GM21526 (cell line): ENCODE results near the gene MRPL23.

Experiments
- ATAC-seq: cut with Tn5 transposase; IDR thresholded peaks from one replicate; pipeline ENCODE4 v1.9.1; 2021; ENCODE audit warnings: moderate library complexity; ENCODE audit not compliant: unreplicated experiment, low FRiP score

The MRPL23 gene

GRCh38 chr11:1946812-1947484 lies at the start of gene MRPL23:
Gene MRPL23 (plus strand): TSS chr11:1947332. CDS start chr11:1947363, 31 bp downstream.
- ATAC-seq: no peak

GRCh38 chr11:1899090-1899489 lies 48.0 kb upstream of the MRPL23 start:
- ATAC-seq: no peak

- no peak for ATAC-seq
Measured at GRCh38 chr11:1899686-1900085, 47.4 kb upstream of the MRPL23 start.

- ATAC-seq: no peak
Measured at GRCh38 chr11:1906181-1906580, 41.0 kb upstream of the MRPL23 start.

- ATAC-seq: no peak
Measured at GRCh38 chr11:1906611-1907423, 40.3 kb upstream of the MRPL23 start.

GRCh38 chr11:1908618-1909017 lies 38.5 kb upstream of the MRPL23 start:
- no peak for ATAC-seq

- no peak for ATAC-seq
Measured at GRCh38 chr11:1909524-1909923, 37.6 kb upstream of the MRPL23 start.

- no peak for ATAC-seq
Measured at GRCh38 chr11:1912289-1912878, 34.7 kb upstream of the MRPL23 start.

GRCh38 chr11:1913271-1914060 lies 33.7 kb upstream of the MRPL23 start:
- no peak for ATAC-seq

GRCh38 chr11:1915795-1916131 lies 31.4 kb upstream of the MRPL23 start:
- no peak for ATAC-seq

- ATAC-seq: no peak
Measured at GRCh38 chr11:1916132-1916985, 30.8 kb upstream of the MRPL23 start.

- no peak for ATAC-seq
Measured at GRCh38 chr11:1916986-1917522, 30.1 kb upstream of the MRPL23 start.

GRCh38 chr11:1917523-1918435 lies 29.4 kb upstream of the MRPL23 start:
- ATAC-seq: no peak

- no peak for ATAC-seq
Measured at GRCh38 chr11:1918436-1919315, 28.5 kb upstream of the MRPL23 start.

- ATAC-seq: no peak
Measured at GRCh38 chr11:1919391-1920127, 27.6 kb upstream of the MRPL23 start, which contains the start of gene TNNT3. Gene TNNT3 (plus strand): TSS chr11:1919703. CDS start chr11:1922875, 3,172 bp downstream.

- ATAC-seq: no peak
Measured at GRCh38 chr11:1920128-1920908, 26.8 kb upstream of the MRPL23 start.
